ENCODE measurements around the gene COG5.

DNA sequence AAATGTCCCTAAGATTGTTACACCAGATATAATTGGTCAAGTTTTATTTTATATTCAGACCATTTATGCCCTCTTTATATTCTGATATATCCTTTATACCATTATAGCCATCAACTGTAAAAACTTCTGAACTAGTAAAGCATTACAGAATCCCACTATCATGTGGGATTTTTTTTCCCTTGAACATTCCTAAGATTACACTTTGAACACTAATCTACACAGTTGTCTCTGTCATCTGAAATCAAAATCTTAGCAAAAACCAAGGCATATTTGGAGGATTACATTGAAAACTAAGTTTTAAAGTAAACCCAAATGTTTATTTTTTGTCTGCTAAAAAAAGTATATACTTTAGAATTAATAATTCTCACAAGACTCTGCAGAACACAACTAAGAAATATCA is 210.0 kb downstream of the COG5 start:
- TF ChIP-seq SIN3A (IDR thresholded peaks at IDR 0.05; ENCODE audit: borderline replicate concordance, insufficient read depth, low read length) (no peak), POLR2AphosphoS5 (IDR thresholded peaks at IDR 0.05; ENCODE audit: low read depth, low read length) (no peak)

All from PFSK-1 (cell line).